Activated naive CD4-positive, alpha-beta T cell treated with anti-CD3 and anti-CD28 coated beads for 36 hours (primary cell): Measurements from ENCODE around the gene TRPV4. TPM values are rescaled to one million over a fixed set of nuclear protein-coding genes. Genes with fewer than 3 reads are reported as not detected.
A peak's percentile ranks its signal among the peaks of the same experiment; 100 is the strongest.

ENCODE experiments used
- CTCF ChIA-PET: fragments of 350-600 bp; sonication (Branson Sonifier 250); formaldehyde crosslinking; loops from one replicate; lab custom pipeline; 2021; ENCODE audit warnings: antibody characterized with exemption; lab: Charles Lee
- DNase-seq: peaks from one replicate; pipeline ENCODE4 v3.0.0-alpha.2; 2020
- H3K27ac Mint-ChIP-seq: one replicate; pipeline ENCODE4 v1.8.0; 2021; ENCODE audit warnings: mild to moderate bottlenecking, mixed read lengths
- H3K27me3 Mint-ChIP-seq: one replicate; pipeline ENCODE4 v1.8.0; 2021; ENCODE audit warnings: low read depth, mixed read lengths
- H3K36me3 Mint-ChIP-seq: one replicate; pipeline ENCODE4 v1.8.0; 2021; ENCODE audit warnings: low read depth, mixed read lengths
- H3K4me1 Mint-ChIP-seq: one replicate; pipeline ENCODE4 v1.8.0; 2021; ENCODE audit warnings: low read depth, mixed read lengths
- H3K4me3 Mint-ChIP-seq: one replicate; pipeline ENCODE4 v1.8.0; 2021; ENCODE audit warnings: mild to moderate bottlenecking, moderate library complexity, mixed read lengths
- H3K9me3 Mint-ChIP-seq: one replicate; pipeline ENCODE4 v1.8.0; 2021; ENCODE audit warnings: mixed read lengths
- intact Hi-C: fragments of 100-400 bp; cut with micrococcal nuclease; formaldehyde crosslinking; loops from one replicate; pipeline ENCODE4 v1.15.1; 2023
- total RNA-seq, 2 experiments: library from RNA; stranded (reverse); gene quantifications; one replicate each; pipeline ENCODE4 v1.2.3, GENCODE V29; 2021

The TRPV4 gene
- total RNA-seq, 2 experiments from 2014 or later = not detected

DNA sequence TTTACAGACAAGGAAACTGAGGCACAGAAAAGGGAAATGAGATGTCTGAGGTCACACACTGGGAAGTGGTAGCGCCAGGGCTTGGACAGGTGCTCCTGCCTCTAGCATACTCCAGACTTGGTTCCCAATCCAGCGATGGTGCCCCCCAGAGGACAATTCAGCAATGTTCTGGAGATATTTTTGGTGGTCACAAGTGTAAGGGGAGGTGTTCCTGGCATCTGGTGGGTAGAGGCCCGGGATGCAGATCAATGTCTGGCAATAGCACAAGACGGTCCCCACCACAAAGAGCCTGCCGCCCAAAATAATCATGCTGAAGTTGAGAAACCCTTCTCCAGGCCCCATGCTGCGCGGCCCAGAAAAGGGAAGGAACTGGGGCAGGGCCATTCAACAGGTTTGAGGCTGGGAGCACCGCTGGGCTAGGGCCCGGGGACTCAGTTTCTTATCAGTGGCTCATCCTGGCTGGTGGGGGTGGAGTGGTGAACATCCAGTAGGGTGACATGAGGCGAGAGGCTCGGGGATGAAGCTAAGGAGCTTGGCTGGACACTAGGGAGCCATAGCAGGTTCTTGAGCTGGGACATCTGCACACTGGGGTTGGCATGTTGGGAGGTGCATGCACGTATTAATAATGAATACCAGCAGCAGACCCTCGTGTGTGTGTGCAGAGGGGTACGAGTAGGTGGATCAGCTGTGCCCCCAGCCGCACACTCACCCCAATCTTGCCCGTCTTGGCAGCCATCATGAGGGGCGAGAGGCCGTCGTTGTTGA is 35.1 kb downstream of the TRPV4 start:
- no peaks in the 10 kb centered on the region for H3K36me3 Mint-ChIP-seq
- H3K27me3 Mint-ChIP-seq = peaks cover 2% of the 10 kb centered on the region
- H3K9me3 Mint-ChIP-seq = no peaks in the 10 kb centered on the region
- intact Hi-C loops = no loop called here
- CTCF ChIA-PET = interaction anchor here (0.9 to 2.3 kb wide), 2 partner anchors 10 to 47 kb away, joined by 5 to 8 read pairs; no protein-coding TSS in a partner anchor
- no peak overlapping the region for H3K27ac Mint-ChIP-seq
- DNase-seq = peak; percentile 17
- no peak overlapping the region for H3K4me3 Mint-ChIP-seq
- H3K4me1 Mint-ChIP-seq = no peaks in the 10 kb centered on the region

DNA sequence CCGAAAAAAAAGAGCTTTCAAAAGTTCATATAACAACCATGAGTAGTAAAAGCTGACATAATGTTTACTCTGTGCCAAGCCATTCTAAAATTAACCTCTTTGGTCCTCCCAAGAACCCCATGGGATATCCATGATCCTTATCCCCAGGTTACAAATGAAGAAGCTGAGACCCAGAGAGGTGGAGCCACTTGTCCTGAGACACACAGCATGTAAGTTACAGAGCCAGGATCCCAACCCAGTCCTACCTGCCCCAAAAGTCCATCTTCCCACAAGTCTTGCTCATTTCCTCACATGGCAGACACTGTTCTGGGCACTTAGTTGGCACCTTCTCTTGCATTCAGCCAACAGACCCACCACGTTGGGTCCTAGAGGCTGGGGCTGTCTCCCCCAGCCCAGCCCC is 37.1 kb downstream of the TRPV4 start:
- no peak for DNase-seq
- intact Hi-C loops = no loop called here
- CTCF ChIA-PET = interaction anchor here (0.7 kb wide), 1 partner anchor 366 kb away, joined by 6 read pairs; no protein-coding TSS in a partner anchor
- no peak overlapping the region for H3K4me3 Mint-ChIP-seq
- no peaks in the 10 kb centered on the region for H3K4me1 Mint-ChIP-seq
- no peak overlapping the region for H3K27ac Mint-ChIP-seq
- H3K36me3 Mint-ChIP-seq = no peaks in the 10 kb centered on the region
- peaks cover 6% of the 10 kb centered on the region for H3K27me3 Mint-ChIP-seq
- no peaks in the 10 kb centered on the region for H3K9me3 Mint-ChIP-seq

DNA sequence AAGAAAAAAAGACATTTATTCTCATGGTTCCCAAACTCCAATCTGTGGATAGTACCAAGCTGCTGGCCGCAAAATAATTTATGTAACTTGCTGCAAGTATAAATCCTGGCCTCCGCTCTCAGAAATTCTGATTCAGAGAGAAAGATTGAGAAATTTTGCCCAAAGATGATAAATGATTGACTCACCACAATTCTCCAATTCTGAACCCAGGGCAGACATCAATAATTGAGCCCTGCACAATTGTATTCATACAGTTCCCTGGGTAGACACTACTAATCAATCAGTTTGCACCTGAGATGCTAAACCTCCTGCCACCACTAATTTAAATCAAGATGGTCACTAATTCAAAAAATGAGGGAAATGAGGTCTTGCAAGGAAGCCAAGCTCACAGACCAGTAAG is 38.2 kb downstream of the TRPV4 start:
- H3K9me3 Mint-ChIP-seq = no peaks in the 10 kb centered on the region
- intact Hi-C loops = no loop called here
- CTCF ChIA-PET = interaction anchor here (0.8 kb wide), 2 partner anchors 8 to 10 kb away, joined by 3 read pairs; no protein-coding TSS in a partner anchor
- DNase-seq = no peak
- no peaks in the 10 kb centered on the region for H3K4me1 Mint-ChIP-seq
- no peak overlapping the region for H3K27ac Mint-ChIP-seq
- H3K27me3 Mint-ChIP-seq = peaks cover 6% of the 10 kb centered on the region
- H3K4me3 Mint-ChIP-seq = no peak overlapping the region
- no peaks in the 10 kb centered on the region for H3K36me3 Mint-ChIP-seq

DNA sequence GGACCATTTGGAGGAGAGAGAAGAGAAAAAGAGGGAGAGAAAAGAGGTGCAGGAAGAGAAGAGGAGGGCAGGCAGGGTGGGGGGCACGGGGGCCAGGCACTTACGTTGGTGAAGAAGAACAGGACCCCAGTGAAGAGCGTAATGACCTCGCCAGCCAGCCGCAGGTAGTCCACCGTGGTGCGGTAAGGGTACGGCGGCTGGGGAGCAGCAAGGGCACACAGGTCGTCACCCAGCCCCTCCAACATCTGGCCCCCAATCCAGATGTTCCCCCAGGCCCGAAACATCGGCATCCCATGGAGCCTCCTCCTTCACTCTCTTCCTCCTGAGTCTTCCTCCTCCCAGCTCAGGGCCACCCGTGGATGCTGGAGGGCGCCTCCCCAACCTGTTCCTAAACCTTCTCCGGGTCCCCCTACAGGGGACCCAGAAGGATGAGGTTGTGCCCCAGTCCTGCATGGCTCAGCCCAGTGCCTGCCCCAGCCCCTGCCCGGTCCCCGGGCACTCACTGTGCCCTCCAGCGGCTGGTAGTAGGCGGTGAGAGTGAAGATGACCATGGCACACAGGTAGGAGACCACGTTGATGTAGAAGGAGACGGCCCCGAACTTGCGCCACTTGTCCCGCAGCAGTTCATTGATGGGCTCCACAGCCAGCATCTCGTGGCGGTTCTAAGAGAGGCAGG is 39.2 kb downstream of the TRPV4 start:
- no peaks in the 10 kb centered on the region for H3K36me3 Mint-ChIP-seq
- DNase-seq = no peak
- H3K9me3 Mint-ChIP-seq = no peaks in the 10 kb centered on the region
- H3K4me3 Mint-ChIP-seq = no peak overlapping the region
- peaks cover 6% of the 10 kb centered on the region for H3K27me3 Mint-ChIP-seq
- no peak overlapping the region for H3K27ac Mint-ChIP-seq
- no peaks in the 10 kb centered on the region for H3K4me1 Mint-ChIP-seq
- intact Hi-C loops = no loop called here
- CTCF ChIA-PET = no interaction called here

DNA sequence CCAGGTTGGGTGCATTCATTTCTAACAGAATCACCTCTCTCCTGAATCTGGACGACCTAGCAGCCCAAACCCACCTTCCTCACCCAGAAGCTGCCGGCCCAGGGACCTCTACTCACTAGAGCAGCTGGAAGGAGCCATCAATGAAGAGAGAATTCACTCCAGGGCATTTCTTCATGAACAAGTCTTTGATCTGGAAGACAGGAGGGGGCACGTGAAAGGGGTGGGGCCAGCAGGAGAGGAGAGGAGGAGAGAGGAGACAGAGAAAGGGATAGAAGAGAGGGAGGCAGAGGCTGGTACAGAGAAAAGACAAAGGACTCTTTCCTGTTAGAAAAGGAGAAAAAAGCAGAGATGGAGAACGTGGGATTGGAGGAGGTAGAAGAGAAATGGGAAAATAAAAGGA is 39.8 kb downstream of the TRPV4 start:
- H3K27ac Mint-ChIP-seq = no peak overlapping the region
- H3K4me3 Mint-ChIP-seq = no peak overlapping the region
- H3K9me3 Mint-ChIP-seq = no peaks in the 10 kb centered on the region
- no peaks in the 10 kb centered on the region for H3K36me3 Mint-ChIP-seq
- CTCF ChIA-PET = interaction anchor here (0.9 kb wide), 1 partner anchor 19 kb away, joined by 3 read pairs; no protein-coding TSS in a partner anchor
- intact Hi-C loops = no loop called here
- peaks cover 6% of the 10 kb centered on the region for H3K27me3 Mint-ChIP-seq
- no peaks in the 10 kb centered on the region for H3K4me1 Mint-ChIP-seq
- DNase-seq = no peak

DNA sequence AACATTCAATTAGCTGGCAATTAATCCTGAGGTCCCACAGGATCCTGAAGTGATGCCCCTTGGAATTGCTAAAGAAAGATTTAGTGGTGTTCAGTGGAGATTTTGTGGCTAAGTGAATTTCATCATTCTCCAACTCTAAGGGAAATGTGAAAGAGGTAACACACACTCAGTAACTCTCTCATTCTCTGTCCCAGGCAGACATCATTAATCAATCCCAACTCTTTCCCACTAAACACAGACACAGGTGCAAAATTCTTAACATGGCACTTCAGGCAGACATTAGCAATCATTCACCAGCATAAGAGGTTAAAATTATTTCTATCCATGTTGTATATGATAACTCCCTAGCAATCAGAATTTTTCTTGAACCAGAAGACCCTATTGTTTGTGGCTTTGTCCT is 40.2 kb downstream of the TRPV4 start:
- intact Hi-C loops = no loop called here
- DNase-seq = no peak
- no peak overlapping the region for H3K27ac Mint-ChIP-seq
- H3K4me3 Mint-ChIP-seq = no peak overlapping the region
- H3K4me1 Mint-ChIP-seq = no peaks in the 10 kb centered on the region
- CTCF ChIA-PET = interaction anchor here (0.9 kb wide), 1 partner anchor 18 kb away, joined by 3 read pairs; no protein-coding TSS in a partner anchor
- no peaks in the 10 kb centered on the region for H3K9me3 Mint-ChIP-seq
- H3K27me3 Mint-ChIP-seq = peaks cover 6% of the 10 kb centered on the region
- no peaks in the 10 kb centered on the region for H3K36me3 Mint-ChIP-seq

DNA sequence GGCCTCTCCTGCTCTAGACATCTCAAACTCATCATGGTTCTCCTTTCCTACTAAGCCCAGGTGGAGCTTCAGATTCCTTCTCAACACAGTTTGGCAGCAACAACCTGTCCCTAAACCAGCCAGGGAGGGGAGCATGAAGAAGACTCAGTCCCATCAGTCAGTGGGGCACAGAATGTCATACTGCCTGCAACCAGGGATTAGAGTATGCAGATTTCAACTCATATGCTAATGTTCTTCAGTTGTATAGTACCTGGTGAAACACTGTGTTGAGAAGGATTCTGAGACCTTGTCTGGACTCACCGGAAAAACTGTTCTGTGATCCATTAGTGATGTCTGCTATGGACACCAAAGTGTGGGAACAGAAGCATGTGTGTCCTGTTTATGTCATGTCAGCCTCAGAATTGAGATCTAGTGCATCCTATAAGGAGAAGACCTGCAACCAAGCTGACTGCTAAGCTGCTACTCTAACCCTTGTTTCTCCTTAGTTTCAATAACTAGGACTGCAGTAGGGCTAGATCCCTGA is 43.6 kb downstream of the TRPV4 start:
- intact Hi-C loops = no loop called here
- no peaks in the 10 kb centered on the region for H3K9me3 Mint-ChIP-seq
- H3K4me1 Mint-ChIP-seq = no peaks in the 10 kb centered on the region
- H3K27ac Mint-ChIP-seq = no peak overlapping the region
- no peaks in the 10 kb centered on the region for H3K36me3 Mint-ChIP-seq
- peaks cover 8% of the 10 kb centered on the region for H3K27me3 Mint-ChIP-seq
- H3K4me3 Mint-ChIP-seq = no peak overlapping the region
- CTCF ChIA-PET = interaction anchor here (1.4 to 2.4 kb wide), 2 partner anchors 14 to 16 kb away, joined by 4 to 10 read pairs; no protein-coding TSS in a partner anchor
- DNase-seq = no peak

DNA sequence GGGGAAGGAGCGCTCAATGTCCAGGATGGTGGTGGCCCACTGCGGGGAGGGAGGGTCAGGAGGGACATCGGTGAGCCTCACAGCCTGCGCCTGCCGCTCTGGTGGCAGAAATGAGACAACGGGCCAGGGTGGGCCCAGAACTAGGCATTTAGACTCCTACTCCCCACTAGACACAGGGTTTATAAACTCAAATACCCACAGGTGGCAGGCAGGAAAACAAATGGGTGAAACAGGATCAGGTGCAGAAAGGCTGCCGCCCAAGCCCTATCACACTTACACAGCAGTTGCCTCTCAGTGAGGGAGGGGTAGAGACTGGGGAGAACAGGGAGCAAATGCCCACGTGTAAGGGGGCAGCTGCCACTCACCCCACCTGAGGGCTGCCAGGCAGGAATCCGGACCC is 46.4 kb downstream of the TRPV4 start:
- no peaks in the 10 kb centered on the region for H3K9me3 Mint-ChIP-seq
- CTCF ChIA-PET = interaction anchor here (0.8 kb wide), 1 partner anchor 9 kb away, joined by 3 read pairs; no protein-coding TSS in a partner anchor
- H3K27ac Mint-ChIP-seq = no peak overlapping the region
- H3K36me3 Mint-ChIP-seq = no peaks in the 10 kb centered on the region
- no peaks in the 10 kb centered on the region for H3K4me1 Mint-ChIP-seq
- no peak overlapping the region for H3K4me3 Mint-ChIP-seq
- intact Hi-C loops = no loop called here
- no peak for DNase-seq
- peaks cover 2% of the 10 kb centered on the region for H3K27me3 Mint-ChIP-seq

DNA sequence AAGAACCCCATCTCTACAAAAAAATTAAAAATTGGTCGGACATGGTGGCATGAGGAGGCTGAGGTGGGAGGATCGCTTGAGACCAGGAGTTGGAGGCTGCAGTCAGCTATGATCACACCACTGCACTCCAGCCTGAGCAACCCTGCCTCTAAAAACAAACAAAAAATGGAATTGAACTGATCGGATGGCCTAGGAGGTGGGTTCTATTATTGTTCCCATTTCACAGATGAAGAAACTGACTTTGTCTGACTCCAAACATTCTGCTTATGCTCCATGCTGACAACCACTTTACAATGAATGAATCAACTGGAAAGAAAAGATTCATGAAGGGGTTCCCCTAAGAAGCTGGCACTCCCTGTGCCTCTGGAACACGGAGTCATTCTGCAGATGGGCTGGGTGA is 47.3 kb downstream of the TRPV4 start:
- no peak for DNase-seq
- Mint-ChIP-seq H3K4me1 (no peaks in the 10 kb centered on the region), H3K9me3 (no peaks in the 10 kb centered on the region), H3K36me3 (no peaks in the 10 kb centered on the region), H3K4me3 (no peak overlapping the region), H3K27ac (no peak overlapping the region), H3K27me3 (peaks cover 2% of the 10 kb centered on the region)
- CTCF ChIA-PET = interaction anchor here (0.8 kb wide), 1 partner anchor 10 kb away, joined by 5 read pairs; no protein-coding TSS in a partner anchor
- intact Hi-C loops = no loop called here

DNA sequence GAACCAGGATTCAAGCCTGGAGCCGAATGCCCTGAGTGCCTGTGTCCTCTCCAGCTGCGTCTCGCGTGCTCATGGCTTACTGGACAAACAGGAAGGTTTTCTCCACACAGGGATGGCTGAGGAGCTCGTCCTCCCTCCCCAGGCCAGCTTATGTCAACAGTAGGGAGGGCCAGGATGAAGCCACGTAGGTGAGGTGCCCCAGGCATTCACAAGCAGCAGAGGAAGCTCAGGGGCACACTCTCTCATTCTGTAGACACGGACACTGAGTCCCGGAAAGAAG is 49.3 kb downstream of the TRPV4 start:
- H3K4me1 Mint-ChIP-seq = no peaks in the 10 kb centered on the region
- H3K4me3 Mint-ChIP-seq = no peak overlapping the region
- CTCF ChIA-PET = interaction anchor here (1.4 kb wide), 1 partner anchor 10 kb away, joined by 5 read pairs; no protein-coding TSS in a partner anchor
- DNase-seq = no peak
- no peak overlapping the region for H3K27ac Mint-ChIP-seq
- H3K27me3 Mint-ChIP-seq = peaks cover 2% of the 10 kb centered on the region
- no peaks in the 10 kb centered on the region for H3K36me3 Mint-ChIP-seq
- intact Hi-C loops = no loop called here
- peaks cover 2% of the 10 kb centered on the region for H3K9me3 Mint-ChIP-seq

DNA sequence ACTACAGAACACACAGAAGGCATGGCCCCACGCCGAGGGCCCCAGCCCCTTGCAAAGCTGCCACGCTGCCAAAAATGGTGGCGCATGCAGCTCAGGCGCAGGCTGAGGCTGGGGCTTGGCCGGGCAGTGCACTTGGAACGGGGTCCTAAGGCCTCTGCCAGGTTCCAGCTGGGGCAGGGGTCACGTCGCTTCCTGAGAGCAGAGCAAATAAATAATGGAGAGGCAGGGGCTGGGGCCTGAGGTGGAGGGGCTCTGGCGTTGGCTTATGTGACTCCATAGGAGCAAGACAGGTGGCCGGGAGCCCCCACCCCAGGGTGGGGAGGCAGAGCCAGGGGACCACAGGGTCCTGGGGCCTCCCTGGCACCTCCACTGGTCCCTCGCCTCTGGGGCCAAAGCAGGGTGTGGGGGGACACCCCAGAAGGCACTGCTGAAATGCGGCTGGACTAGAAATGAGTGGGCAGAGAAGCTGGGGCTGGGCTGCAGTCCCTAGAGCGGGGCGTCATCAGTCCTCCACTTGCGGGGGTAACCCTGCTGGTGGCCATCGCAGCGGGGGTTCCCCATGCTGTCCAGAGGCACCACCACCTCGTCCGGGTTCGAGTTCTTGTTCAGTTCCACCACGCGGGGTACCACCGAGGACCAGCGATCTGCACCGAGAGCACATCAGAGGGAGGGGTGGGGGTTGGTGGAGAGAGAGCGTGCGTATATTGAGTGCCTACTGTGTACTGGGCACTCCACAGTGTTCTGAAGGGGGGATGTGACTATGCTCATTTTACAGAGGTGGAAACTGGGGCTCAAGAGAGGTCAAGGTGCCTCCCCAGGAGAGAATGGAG is 49.8 kb downstream of the TRPV4 start:
- no peaks in the 10 kb centered on the region for H3K4me1 Mint-ChIP-seq
- CTCF ChIA-PET = interaction anchor here (0.6 to 1.4 kb wide), 2 partner anchors 9 to 17 kb away, joined by 4 to 5 read pairs; no protein-coding TSS in a partner anchor
- intact Hi-C loops = no loop called here
- no peaks in the 10 kb centered on the region for H3K36me3 Mint-ChIP-seq
- peaks cover 2% of the 10 kb centered on the region for H3K27me3 Mint-ChIP-seq
- no peak overlapping the region for H3K27ac Mint-ChIP-seq
- H3K4me3 Mint-ChIP-seq = no peak overlapping the region
- no peak for DNase-seq
- peaks cover 2% of the 10 kb centered on the region for H3K9me3 Mint-ChIP-seq

DNA sequence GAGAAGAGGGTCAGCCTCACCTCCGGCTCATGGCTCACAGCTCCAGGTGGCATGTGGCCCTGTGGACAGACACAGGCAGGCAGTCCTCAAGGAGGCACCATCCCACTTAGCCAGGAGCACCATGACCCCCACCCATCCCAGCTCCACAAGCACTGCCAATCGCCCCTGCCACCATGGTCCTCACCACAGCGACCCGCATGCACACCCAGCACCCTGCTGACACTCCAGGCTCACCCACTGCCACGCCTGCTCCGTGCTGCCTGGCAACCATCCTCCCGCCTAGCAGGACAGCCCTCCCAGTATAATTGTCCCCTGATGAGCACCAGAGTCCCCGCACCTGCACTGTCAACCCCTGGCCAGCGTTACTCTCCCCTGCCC is 50.9 kb downstream of the TRPV4 start:
- intact Hi-C loops = no loop called here
- DNase-seq = no peak
- Mint-ChIP-seq H3K9me3 (peaks cover 2% of the 10 kb centered on the region), H3K27me3 (peaks cover 2% of the 10 kb centered on the region), H3K4me3 (no peak overlapping the region), H3K36me3 (no peaks in the 10 kb centered on the region), H3K27ac (no peak overlapping the region), H3K4me1 (peaks cover 4% of the 10 kb centered on the region)
- CTCF ChIA-PET = interaction anchor here (0.6 kb wide), 1 partner anchor 191 kb away, joined by 3 read pairs; no protein-coding TSS in a partner anchor
